GM12873 (cell line): ENCODE data around the gene FAM43A.

Experiments
- CTCF ChIP-seq: IDR thresholded peaks from 2 replicates; pipeline ENCODE4 v1.5.1; 2012; ENCODE audit warnings: low read depth, mild to moderate bottlenecking, moderate library complexity, low read length, control low read depth; ENCODE audit not compliant: insufficient read depth; ENCODE audit errors: missing control alignments

Gene FAM43A

DNA sequence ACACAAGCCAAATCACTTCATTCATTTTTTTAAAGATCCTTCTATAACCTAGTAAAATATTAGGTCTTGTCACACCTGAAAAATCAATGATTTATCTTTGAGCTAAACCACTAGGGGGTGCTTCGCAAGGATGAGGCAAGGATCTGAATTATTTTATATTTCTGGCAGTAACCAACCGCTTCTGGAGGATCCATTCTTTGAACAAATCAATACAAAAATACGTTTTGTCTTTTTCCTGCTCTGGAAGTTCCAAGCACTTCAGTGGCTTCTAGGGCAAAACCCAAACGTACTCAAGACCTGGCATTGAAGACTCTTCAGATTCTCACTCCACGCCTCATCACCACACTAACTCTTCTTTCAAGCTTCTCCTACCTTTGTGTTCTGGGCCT lies 14.2 kb upstream of the FAM43A start:
- TF ChIP-seq CTCF: peak; percentile 57

DNA sequence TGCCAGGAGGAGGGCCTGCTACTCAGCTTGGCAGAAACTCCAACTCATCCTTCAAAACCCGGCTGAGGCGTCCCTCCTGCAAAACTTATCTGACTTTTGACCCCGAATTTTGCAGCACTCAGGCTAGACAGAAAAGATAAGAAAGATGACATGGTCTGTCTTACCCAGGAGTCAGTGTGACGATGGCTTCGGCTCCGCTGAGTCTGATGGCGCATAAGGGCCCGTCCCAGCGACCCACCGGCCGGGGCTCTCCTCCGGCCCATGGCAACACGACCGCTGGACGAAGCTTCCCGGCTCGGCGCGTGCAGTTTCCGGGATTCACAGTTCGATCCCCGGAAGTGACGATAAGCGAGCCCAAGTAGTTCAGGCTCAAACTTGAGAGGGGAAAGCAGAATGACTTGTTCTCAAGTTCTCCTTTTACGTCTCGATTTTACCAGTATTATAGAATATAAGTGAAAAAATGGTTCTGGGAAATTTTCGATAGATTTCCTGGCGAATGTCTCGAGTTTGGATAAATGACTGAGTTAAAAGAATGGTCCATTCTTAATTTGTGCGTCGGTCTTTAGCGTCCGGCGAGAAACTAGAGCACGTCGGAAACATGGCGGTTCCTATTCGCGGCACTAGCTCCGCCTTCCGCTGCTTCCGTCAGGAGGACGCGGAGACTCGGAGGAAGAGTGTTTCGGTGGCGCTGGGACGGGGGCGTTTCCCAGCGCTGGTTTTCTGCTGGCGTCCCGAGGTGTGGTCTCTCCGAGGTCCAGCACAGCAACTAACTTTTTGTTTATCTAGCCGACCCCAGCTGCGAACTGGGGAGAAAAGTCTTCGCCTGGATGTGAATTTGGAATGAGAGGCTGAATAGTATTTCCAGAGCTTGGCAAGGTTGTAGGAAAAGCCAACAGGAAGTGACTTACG lies 13.5 kb upstream of the FAM43A start, which contains the start of gene LSG1:
LSG1 (minus strand) TSS at position 292 of the 909 bp plus-strand sequence; CDS start at position 263, 29 bp downstream.
- no peak for TF ChIP-seq CTCF

DNA sequence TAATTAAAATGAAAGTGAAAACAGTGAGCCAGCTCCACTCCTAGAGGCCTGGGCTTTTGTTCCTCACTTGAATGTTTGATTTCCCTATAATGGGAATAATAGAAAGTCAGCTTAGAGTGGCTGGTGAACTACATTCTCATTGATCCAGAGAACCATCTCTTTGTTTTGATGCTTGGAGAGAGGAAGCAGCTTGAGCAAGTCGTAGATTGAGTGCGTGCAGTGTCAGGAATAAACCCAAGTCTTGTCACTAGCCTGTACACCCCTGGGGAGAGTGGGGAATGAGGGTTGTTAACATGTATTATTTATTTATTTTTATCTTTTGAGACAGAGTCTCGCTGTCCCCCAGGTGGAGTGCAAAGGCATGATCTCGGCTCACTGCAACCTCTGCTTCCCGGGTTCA lies 12.8 kb upstream of the FAM43A start:
- no peak for TF ChIP-seq CTCF

- TF ChIP-seq CTCF: no peak
These were observed 11.9 kb upstream of the FAM43A start for GRCh38 chr3:194673761-194674160.

- TF ChIP-seq CTCF: no peak
These were observed 10.5 kb upstream of the FAM43A start for GRCh38 chr3:194675081-194675640.

DNA sequence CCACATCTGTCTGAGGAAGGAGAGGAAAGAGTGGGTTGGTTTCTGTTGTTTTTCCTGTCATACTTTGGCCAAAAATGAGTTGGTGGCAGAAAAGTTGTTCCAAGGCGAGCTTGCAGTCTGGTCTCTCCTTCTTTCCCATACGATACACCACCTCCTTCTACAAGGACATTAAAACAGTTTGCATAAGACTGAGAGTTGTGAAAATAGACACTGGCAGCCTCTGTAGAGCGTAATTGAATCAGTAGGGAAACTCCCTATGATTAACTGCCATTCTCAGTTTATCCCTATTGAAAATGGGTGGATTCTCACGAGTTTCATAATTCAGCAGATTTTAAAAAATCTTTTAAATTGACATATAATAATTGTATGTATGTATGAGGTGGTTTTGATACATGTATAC lies 10.0 kb upstream of the FAM43A start:
- no peak for TF ChIP-seq CTCF

- TF ChIP-seq CTCF: no peak
These were observed 9.2 kb upstream of the FAM43A start for GRCh38 chr3:194676471-194676870.
